Islet of Langerhans (tissue), 1 donor: ENCODE data around the gene STARD13.
A peak's percentile ranks its signal among the peaks of the same experiment; 100 is the strongest.

Experiments used
- FAIRE-seq: peaks from one replicate; lab custom pipeline; 2011; peaks lifted over from hg19 to GRCh38; lab: Jason Lieb, UNC

STARD13 gene

DNA sequence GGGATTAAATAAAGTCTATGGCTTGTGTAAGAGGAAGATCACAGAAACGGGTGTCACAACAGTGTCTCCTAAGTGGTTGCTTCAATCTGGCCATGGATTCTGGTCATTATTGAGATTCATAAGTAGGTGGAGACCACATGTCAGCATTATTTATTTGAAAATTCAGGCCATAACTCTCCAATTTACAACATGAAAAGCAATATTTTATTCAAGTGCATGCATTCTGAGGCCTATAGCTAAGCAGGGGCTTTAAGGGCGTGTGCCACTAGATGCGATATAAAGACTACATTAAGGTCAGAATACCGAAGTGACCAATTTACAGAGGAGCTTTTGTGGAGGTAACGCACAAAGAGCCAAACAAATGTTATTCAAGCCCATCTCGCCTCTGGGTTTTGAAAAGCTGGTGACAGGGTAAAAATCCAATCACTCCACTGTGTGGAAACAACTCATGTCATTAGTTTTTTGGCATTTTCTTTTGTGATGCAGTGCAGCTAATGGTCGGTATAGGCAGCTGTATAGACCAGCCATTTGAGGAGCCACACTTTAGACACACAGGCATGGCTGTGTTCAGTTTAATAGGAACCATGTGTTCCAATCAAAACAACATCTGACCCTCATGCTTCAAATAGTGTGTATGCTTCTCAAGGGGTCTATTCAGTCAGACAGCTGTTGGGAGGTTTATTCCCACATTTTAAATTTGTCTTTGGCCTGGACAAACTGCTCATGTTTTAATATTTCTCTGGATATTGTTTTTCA is 145.6 kb downstream of the STARD13 start:
- FAIRE-seq: no peak

DNA sequence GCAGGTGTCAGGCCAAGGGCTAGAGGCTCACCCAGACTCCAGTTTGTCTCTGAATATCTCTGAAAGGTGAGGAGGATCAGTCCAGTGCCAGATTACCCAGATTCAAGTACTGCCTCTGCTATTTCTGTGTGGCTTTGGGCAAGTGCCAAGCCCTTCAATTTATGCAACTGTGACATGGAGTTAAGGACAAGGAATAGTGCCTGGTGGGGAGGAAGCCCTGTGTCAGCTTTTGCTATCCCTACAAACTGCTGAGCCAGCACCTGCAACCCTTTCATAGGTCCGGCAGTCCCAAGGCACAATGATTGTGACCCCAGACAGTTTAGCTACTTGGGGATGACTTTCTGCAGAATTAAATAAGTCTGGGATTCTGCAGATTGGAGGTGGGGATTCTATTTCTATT is 146.4 kb downstream of the STARD13 start:
- no peak for FAIRE-seq

GRCh38 chr13:33138441-33138840 is 147.1 kb downstream of the STARD13 start:
- no peak for FAIRE-seq

- no peak for FAIRE-seq
Observed at GRCh38 chr13:33137721-33138120, 147.8 kb downstream of the STARD13 start.

DNA sequence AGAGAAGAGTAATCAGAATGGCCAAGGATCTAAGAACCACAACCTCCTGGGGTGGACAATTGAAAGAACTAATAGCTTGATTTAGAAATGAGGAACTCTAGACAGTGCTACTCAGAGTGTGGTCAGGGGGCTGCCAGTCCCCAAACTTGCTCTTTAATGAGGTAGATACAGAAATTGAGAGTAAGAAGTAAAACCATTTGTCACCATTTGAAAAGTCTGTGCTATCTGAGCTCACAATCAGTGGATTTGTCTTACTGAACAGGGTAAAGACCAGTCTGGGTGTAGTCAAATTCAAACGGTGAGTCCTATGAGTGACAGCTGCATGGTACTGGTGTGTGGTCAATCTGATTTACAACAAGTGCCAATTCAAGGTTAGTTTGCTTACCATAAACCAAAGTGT is 150.5 kb downstream of the STARD13 start:
- no peak for FAIRE-seq

GRCh38 chr13:33134213-33134612 is 151.3 kb downstream of the STARD13 start:
- no peak for FAIRE-seq

- FAIRE-seq: no peak
Observed at GRCh38 chr13:33132644-33133440, 152.7 kb downstream of the STARD13 start.

DNA sequence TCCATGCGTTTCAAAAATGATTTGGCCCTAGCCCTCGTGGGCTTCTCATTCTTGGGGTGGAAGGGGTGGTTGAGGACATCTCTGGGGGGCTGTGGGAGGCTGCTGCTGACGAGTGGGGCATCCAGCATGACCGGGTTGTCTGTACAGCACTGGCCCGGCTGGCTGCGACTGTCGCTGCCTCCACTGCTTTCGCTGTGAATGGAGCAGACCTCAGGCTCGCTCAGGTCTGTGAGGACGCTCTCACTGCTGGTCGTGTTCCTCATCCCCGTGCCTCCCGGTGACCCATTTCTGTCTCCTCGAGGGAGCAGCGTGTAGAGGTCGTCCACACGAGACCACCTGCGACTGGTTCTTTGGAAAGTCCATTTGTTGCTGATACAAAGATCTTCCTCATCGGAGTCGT is 155.7 kb downstream of the STARD13 start:
- FAIRE-seq: no peak

DNA sequence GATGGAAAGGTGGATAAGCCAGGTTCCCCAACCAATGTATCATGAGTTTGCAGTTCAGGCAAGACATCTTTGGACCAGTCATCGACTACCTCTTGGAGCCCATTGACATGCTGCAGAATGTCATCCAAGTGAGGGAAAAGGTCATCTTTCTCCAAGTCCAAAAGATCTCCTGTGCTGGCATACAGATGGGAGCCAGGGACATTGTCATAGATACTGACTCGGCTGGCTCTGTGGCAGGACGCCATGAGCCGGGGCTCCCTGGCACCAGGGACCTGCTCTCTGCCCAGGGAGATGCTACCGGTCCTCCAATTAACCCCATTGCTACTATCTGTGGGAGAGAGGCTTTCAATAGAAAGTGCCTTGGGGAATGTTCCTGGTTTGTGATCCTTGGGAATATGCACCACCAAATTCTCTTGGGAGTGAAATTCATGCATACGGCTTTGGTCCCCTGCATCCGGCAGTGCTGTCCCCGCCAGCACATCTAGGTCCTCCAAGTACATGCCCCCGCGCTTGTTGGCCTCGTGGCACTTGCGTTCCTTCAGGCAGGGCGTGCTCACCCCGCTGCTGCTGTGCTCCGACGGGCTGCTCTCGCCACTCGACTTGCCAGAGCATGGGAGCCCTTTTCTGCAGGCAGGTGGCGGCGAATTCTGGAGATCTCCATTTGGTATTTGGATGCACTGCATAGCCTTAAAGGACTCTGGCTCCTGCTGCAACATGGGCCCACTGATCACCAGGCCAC is 156.3 kb downstream of the STARD13 start:
- FAIRE-seq: no peak

- no peak for FAIRE-seq
Observed at GRCh38 chr13:33128134-33128533, 157.4 kb downstream of the STARD13 start.

- peak; percentile 66 for FAIRE-seq
Observed at GRCh38 chr13:33127009-33127551, 158.5 kb downstream of the STARD13 start.

DNA sequence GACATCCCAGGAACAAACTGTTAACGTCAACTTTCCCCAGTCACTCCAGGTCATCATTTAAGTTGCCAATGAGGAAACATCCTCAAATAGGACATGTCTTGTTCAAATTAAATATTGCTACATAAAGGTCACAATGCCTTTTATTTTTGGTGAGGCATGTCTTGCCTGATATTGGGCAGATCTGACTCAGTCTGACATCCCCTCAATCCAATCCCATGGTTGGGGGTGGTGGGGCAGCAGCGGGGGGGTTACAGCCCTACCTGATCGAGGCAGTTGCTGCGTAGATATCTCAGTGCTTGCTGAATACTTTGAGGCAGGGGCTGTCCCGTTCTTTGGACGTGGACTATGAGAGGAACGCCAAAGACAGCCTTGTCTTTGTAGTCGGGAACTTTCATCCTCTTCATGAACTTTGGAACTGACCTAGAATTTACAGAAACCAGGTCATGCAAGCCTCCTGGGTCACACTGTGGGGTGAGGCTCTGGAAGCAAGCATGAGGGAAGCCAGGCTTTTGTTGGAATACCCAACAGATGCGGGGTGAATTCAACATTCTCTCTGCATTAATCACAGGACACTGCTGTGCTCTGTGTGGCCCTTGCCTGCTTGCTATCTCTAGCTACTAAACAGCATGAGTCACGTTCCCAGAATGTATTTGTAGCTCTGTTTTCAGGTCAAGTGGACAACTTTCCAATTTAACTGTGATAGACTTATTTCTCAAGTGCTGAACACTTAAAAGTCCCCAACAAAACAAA is 159.6 kb downstream of the STARD13 start:
- peak; percentile 93 for FAIRE-seq

- no peak for FAIRE-seq
Observed at GRCh38 chr13:33123066-33123859, 162.3 kb downstream of the STARD13 start.

GRCh38 chr13:33119856-33120543 is 165.6 kb downstream of the STARD13 start:
- no peak for FAIRE-seq

GRCh38 chr13:33119022-33119781 is 166.4 kb downstream of the STARD13 start:
- FAIRE-seq: no peak

DNA sequence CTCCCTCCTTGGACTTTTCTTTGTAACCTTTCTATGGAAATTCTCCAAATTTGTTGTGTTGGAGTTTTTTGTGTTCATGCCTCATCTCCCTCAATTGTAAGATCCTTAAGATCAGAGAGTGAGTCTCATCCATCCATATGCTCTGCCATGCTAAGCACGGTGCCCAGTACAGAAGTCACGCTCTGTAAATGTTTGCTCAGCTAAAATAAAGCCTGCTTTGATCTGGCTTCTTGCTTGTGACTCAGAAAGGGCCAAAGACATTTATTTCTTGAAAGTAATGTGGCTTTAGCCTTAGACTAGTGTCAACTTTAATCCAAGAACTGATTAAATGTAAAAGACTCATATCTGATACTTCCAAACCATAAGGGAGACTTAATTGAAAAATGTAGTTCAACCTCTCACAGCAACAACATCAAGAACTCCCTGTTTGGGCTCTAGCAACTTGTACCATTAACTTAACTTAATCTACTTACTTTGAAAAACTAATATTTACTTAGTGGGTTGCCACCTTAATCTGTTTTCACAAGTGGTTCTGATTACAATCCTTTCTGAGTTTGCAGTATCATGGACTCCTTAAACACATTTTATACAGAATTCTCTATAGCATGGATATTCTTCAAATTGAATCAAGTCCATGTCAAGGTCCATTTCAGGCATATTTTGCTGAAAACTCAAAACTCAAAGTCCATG is 169.1 kb downstream of the STARD13 start:
- FAIRE-seq: no peak

DNA sequence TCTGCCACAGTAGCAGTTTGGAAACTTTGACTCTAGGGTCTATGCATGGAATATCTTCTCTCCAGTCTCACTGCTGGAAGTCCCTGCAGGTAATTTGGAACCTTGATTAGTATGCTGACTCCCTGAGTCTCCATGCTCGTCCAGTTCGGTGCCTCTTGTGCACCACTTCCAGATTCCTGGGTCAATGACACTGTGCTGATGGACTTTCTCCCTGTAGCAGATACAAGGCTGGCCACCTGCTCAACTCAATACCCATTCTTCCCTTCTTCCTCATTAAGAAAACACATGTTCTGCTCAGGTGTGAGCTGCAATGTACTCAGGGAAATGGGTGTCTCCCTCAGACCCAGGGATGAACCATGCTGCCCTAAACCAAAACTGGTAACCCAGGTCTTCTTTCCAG is 170.3 kb downstream of the STARD13 start:
- FAIRE-seq: no peak

DNA sequence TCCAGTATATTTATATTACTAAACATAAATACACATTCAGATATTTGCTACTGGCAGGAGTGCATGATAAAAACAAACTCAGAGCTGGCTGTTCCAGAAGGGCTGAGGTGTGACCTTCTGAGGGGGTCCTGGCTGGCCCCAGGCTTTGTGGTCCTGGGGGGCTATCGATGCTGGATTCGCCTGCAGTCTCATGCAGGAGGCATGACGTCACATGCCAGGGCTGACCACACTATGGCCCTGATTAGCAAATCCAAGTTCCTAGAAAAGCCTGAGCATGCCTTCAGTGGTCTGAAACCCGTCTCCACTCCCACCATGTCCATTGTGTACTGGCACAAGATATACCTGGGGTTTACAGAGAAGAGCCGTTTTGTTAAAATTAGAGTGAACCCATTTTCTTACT is 171.4 kb downstream of the STARD13 start:
- no peak for FAIRE-seq

DNA sequence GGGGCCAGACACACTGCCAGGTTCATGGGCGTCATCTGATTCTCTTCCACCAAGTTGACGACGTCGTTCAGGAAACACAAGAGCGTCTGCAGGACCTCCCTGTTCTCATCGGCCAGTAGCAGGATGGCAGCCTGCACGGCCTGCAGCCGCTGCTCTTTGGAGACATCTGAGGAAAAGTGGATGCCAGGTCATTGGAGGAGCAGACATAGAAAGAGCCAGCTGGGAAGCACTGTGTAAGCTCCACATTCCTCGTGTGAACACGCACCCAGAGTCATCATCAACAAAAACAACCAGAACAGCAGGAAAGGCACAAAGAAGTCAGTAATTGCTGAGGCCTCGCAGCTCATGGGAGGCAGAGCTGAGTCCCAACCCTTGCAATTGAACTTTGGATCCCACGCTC is 172.8 kb downstream of the STARD13 start:
- no peak for FAIRE-seq
